Ureter (tissue), 1 donor: ENCODE results near the gene CREB5. TPM values are rescaled to one million over a fixed set of nuclear protein-coding genes. Genes with fewer than 3 reads are reported as not detected.

Experiments used
- DNase-seq: peaks from one replicate; pipeline ENCODE4 v3.0.0-alpha.2; 2020; ENCODE audit warnings: low spot score
- total RNA-seq: library from RNA; stranded (reverse); gene quantifications from one replicate; pipeline ENCODE4 v1.2.4, GENCODE V29; 2023
- donor health status: DM: yes; HTN: yes; CAD: no.

CREB5 gene
- total RNA-seq, 1 donor from 2014 or later: 10.6 TPM

DNA sequence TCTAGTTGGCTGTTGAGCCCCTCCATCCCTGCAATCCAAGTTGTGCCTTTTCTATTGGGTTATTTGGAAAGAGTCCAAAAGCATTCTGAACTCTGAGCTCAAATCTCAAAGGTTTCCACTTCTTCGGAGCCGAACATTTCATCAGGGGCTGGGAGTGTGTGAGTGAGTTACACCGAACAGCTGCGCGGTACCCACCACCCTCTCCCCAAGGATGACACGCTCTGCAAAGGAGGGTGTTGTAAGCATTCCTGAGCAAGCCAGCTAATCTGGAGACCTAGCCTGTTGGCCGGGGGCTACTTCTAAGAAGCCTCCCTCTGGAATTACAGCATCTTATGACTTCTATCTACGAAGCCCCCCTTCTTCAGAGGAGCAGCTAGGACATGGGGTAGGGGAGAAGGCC is 270.5 kb downstream of the CREB5 start:
- DNase-seq: no peak

DNA sequence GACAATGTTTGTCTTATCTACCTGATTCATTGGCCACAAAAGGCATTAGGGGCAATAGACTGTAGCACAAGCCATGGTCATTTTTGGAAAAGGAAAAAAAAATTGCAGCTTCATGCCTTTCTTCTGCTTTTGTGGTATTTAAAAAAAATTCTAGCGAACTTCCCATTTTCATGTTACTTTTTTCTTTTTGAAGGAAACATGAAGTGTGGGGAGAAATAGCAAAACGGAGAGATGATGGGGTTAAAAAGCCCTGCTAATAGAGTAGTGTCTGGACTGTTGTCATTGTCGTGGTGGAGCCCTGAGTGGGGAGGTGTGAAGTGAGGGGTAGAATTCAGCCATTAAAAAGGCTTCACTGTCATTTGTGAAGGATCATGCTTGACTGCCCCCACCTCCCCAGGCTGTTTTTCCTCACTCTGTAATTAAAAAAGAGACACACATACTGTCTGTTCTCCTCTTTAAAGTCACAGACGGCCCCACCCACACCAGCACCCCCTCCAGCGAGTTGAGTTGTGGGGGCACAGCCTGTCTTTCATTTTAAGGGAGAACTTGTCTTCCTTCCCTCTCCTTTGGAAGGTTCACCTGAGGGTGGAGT is 272.4 kb downstream of the CREB5 start:
- no peak for DNase-seq

DNA sequence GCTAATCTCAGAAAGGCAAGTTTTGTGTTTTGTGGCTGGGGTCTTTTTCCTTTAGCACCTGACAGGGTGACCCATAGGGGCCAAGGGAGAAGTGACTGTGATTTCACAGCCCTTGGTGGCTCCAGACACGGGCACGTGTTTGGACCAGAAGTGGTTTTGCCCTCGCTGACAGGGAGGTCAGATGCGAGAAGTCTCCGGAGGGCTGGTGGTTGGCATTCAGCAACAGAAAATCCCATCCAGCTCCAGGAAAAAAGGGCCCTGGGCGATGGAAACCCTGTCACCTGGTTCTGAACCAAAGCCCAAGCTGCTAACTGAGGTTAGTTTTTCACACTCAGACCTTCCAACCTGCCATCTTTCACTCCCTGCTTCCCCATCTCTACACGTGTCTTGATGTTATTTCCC is 272.9 kb downstream of the CREB5 start:
- no peak for DNase-seq

DNA sequence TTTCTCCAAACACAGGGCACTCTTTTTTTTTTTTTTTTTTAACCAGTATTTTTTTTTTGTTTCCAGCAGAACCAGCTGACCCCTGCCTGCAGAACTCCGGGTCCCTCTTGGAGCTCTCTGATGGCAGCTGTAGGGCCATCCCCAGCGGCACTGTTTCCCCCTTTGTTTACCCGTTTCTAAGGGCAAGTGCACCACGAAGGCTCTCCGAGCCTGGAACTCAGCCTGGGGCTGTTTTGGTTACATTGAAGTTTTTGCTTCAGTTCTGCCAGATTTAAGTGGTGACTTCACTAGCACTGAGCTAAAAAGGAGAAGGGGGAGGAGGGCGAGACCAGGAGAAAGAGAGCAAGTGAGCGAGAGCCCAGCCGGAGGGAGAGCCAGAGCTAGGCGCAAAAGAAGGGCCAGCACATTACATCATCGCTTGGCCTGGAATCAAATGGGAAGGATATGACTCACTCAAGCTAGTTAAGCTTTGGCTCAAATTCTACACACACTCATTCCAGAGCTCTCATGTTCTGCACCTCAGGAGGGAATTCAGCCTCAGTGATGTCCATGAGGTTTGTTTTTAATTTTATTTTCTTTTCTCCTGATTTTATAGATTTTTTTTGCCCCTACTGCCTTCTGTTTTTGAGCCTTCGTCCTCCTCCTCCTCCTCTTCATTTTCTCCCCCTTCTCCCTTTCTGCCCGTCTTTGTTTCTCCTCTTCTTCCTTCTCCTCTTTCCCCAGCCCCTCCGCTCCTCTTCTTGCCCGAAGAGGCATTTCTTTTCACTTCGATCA is 273.5 kb downstream of the CREB5 start:
- peak; percentile 96 for DNase-seq

DNA sequence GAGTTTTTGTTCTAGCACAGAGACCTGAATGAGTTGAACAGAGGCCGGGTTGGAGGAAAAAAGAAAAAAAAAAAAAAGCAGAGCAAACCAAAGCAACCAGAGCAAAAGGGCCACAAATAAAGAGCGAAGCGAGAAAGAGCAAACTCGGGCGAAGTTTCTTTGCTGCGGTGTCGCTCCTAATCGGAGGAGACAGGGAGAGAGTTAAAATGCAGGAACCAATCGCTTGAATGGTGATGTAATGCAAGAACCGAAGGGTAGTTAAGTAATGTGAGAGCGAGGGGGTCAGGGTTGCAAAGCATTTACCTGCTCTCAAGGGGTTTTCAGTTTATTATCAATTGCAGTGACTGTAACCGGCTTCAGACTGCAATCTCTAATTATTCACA is 274.1 kb downstream of the CREB5 start:
- DNase-seq: no peak

DNA sequence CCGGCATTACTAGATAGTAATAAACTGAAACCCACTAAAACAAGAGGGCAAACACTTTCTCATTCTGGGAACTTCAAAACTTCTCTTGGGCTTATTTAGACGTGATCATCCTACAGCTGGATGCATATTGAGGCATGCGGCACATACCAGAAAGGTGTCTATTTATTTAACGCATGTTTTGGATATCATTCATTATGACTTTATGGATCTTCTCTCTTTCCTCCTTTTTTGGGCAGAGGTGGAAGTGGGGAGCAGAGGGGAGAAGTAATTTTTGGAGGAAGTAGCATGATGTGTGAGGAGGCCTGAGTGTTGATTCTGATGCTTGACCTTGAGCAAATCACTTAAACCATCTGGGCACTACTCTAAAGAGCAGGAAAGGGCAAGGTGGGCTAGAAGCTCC is 275.2 kb downstream of the CREB5 start:
- no peak for DNase-seq

DNA sequence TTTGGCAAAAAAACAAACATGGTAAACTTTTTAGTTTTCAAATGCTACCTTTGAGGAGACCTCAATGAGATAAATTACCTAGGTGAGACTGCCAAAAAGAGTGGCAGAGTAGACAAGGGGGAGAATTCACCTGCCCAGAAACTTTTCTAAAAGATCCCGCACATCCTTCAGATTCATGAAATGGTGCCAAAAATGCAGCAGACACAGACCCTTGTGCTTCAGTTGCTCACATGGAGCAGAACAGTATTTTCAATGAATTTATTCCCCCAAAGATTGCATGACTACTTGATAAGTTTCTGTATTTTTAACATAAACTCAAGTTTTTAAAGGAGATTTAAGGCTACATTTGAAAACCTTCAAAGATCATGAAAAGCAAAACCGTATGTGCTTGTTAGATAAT is 275.9 kb downstream of the CREB5 start:
- no peak for DNase-seq

DNA sequence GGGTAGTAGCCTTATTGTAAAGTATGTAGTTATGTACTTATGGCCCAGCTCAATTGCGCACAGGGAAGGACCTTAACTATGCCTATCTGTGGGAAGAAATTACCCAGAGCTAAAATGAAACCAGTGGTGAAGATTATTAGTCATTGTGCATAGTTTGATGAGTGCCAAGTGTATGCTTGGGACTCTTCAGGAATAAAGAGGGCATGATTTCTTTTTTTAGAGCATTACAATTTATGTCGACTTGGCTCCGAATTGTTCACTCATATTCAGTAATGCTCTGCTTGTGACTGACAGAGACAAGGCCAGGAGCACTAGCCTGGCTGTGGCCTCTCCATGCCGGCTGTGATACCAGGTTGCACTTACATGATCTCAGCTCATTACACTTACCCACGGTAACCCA is 276.3 kb downstream of the CREB5 start:
- no peak for DNase-seq

DNA sequence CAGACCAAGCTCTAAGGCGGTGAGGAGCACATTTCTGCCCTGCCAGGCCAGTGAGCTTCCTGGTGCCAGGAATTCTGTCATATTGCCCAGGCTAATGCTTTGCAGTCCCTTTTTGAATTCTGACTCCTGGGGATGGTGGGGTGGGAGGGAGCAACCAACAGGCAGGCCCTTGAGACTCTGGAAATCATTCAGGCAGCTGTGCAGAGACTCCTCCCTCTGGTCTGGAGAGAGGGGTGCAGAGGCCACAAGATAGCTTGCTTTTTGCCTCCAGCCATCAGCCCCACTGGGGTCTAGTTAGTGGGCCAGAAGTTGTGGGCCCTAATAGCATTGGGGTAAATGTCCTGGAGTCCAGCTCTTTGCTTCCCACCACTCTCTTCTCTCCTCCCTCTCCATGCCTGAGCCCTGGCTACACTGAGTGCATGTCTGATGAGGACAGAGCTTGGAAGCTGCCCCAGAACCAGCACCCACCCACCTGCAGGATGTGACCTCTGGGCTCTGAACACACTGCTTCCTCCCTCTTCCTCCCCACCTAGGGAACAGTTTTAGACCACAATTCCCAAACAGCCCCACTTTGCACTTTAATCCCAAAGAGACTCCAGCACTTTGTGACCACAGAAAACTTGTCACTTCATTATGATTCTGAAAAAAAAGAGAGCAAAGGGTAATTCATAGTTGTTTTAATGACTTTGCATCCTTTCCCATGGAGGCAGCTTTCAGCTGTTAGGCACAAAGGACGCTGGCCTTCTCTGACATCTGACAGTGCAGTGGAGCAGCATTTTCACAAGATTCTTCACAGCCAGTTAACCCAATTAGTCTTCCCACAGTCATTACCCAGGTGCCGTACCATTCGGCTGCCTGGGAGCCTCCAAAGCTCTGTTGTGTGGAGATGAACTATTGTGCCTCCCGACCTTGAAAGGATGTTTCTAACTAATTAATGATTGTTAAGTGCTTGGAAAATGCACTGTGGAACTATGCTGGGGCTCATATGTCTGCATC is 283.3 kb downstream of the CREB5 start:
- DNase-seq: no peak

DNA sequence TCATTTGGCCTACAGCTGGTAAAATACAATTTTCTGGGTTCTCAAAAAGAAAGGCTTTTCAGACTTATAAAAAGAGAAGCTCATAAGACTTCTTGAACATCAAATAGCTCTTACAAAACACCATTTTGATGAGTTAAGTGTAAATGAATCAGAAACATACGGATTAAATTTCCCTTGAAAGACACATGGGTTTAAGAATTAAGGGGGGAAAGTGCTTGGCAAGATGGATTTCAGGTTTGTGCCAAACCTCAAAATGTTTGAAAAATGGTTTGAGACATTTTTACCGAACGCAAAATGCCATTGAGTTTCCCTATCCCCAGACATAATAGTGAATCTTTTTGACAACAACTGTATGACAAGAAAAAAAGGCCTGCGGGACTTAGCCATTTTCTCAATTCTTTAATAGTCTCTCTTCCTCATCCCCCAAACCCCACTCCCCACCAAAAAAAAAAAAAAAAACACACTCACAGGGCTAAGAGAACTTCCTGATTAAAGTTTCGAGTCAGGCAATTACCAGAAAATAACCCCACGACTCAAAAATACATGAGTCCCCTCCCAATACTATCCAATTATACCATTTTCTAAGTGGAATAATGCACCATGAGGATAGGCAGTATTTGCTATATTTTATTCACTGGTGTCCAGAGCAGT is 285.7 kb downstream of the CREB5 start:
- DNase-seq: no peak

DNA sequence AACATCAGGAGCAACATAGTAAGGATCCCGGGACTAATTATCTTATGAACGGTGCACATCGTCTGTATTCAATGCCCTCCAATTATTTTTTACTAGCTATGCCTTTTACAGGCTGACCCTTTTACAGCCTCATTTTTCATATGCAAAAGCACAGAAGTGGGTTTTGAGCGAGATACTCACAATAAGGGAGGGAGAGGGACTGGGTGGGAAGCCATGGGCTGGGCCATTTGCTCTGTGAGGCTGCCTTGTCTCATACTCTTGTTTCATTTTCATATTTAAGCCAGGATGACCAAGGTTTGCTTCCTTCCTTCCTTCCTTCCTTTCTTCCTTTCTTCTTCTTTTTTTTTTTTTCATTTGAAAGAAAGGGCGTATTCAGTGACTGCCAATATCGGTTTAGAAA is 286.5 kb downstream of the CREB5 start:
- no peak for DNase-seq

DNA sequence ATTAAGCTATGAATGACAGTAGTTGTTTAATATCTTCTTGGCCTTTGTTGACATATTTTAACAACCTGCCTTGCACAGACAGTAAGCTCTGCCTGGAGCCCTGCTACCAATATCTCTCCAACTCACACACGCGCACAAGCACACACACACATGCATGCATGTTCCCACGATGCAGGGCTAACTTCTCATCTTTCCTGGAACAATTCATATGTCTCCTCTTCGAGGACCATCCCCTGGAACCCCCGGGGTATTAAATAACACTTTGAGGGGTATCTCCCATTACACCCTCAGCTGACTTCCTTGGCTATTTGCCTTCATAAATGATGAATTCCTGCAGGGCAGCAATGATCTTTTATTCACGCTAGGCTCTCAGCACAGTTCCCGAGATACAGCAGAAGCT is 287.8 kb downstream of the CREB5 start:
- no peak for DNase-seq

DNA sequence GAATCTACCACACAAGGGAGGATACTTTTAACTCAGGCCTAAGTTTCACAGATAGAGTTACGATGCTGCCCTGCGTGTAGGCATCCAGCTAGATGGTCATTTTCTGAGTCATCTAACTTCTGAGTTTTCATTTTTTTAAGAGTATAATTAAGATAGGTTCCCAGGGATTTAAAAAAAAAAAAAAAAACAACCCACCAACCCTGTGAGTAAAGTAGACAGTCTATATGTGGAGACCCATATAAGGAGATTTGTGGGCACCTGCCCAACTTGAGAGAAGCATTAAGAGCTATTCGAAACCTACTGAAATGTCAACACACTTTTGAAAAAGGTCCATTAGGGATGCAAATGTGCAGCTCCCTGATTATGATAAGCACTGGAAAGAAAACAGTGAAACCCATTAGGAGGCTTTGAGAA is 288.5 kb downstream of the CREB5 start:
- no peak for DNase-seq

DNA sequence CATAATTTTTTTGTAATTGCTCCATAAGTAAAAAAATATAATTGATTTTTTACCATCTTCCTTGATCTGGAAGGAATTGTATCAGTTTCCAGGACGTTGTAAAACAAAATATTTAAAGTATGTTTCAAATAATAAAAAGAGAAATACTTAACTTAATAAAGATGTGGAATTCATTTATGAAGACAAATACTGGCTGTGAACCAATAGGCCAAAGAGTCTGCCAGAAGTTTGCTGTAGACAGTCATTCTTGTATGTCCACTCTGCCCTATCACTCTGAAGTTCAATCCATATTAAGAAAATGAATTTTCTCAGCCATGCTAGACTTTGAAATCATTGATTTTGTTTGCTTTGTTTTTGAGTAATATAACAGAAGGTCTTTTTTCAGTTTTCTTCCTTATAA is 289.4 kb downstream of the CREB5 start:
- no peak for DNase-seq

DNA sequence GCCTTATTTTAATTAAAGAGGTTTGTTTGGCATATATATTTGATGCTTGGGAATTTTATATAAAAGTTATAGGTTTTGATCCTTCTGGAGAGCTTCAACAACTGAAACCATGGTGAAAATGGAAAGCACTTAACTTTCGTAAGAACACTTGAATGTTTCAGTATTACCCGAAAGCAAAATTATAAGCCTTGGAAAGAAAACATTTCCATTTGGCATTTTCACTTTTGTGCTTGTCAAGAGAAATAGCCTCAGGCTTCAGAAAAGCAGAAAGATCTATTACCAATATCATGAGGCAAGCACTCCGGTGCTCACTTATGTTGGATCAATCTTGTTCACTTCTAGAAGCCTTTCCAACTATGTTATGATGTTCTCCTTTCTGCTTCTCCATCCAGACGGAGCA is 289.9 kb downstream of the CREB5 start:
- no peak for DNase-seq

DNA sequence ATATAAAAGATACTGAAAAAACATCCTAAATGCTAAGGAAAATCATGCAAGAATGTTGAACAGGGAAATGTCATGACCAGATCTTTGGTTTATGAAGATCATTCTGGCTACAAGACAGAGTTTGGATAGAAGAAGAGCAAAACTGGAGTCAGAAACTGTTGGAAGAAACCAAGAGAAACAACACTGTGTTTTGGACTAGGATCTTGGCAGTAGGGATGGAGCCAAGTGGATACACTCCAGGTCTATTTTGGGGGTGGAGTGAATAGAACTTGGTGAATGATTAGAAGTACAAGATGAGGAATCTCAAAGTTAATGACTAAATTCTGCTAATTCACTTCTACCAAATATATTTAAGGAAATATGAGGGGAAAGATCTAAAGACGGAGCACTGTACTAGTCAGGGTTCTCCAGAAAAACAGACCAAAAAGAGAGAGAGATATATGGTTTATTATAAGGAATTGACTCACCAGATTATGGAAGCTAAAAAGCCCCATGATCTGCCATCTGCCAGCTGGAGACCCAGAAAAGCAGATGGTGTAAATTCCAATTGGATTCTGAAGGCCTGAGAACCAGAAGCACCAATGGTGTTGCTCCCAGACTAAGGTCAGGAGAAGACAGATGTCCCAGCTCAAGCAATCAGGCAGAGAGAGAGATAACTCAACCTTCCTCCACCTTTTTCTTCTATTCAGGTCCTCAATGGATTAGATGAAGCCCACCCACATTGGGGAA is 290.9 kb downstream of the CREB5 start:
- no peak for DNase-seq

DNA sequence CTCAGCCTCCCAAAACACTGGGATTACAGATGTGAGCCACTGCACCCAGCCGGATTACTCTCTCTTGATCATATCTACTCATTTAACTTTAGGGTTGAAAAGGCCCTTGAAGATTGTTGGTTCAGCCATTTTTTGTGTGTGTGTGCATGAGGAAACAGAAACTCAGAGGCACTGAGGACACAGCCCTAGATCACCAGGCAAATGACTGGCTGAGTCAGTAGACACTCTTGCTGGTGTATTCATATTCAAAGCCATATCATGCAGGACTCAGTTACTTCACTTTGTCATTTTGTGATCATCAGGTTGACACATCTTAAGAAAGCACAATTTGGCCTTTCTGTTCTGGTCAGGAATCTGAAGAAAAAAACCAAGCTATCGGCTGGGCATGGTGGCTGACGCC is 292.4 kb downstream of the CREB5 start:
- DNase-seq: no peak

DNA sequence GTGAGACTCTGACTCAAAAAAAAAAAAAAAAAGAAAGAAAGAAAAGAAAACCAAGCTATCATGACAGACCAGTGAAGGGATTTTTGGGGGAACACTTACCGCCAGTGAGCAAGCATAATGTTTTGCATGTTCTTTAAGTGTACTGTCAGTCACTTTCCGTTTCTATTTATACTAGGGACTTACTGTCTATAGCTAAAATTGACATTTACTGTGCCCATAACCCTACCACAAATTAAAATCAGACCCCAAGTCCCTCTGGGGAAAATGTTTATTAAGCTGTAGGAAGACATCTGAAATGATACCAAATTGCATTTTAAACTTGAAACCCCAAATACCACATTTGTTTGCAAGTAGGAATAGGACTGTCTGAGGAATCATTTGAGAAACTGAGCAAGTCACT is 293.0 kb downstream of the CREB5 start:
- DNase-seq: no peak

DNA sequence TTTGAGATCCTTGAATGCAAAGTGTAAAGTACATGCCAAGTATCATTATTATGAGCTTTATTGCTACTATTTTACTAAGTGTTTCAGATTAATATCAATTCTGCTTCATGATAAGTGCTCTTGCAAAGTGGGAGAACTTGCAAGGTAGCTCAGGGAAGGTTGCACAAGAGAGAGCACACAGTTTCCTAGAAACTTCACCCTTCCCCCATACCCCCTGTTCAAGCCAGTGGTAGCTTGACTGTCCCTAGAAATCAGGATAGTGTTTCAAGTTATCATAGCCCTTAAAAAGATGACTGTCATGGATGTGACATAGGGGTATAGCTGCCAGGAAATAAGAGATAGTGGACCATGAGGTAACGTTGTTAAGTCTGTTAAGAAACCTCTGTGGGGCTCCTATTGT is 294.3 kb downstream of the CREB5 start:
- no peak for DNase-seq

DNA sequence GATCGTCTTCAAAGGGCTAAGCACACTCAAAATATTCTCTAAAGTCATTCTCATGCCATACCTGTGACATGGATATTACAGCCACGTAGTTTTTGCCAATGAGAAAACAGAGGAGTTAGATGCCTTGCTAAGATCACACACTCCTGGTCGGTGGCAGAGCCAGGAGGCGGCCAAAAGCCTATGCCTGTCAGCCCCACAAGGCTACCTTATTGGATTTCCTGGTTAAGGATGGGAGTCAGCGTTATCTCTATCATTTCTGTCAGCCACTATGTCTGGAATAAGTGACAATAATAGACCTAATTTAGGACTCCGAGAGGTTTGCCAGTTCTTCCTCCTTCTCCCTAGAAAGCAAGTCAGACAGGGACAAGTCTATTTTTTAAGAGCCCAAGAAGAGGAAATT is 295.0 kb downstream of the CREB5 start:
- no peak for DNase-seq
